Measurements from ENCODE around the gene IRF2BP2. TPM values are rescaled to one million over a fixed set of nuclear protein-coding genes. Genes with fewer than 3 reads are reported as not detected.

Gene IRF2BP2
- total RNA-seq, 2 donors from 2014 or later: 97.3 to 176 TPM

DNA sequence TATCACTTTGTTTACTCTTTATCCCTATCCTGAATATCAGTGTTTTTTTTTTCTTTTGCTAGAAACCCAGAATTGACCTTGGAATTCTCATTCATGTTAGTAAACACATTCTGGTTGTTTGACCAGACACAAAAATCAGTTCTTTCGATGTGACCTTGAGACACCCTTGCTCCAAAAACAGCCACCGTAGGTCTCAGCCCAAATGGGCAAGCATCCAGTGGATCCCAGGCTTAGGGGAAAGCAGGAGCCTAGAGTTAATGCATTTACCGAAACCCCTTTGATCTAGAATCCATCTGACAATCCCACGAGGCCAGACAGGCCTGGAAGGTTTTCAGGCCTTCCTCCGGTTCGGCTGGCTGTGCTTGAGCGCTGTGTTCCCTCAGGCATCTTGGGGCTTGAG lies 47.6 kb downstream of the IRF2BP2 start:
- no peak overlapping the region for H3K27ac Mint-ChIP-seq
- no peaks in the 10 kb centered on the region for H3K36me3 Mint-ChIP-seq
- DNase-seq (ENCODE audit: low spot score in 2 of 2) (no peak), ATAC-seq (no peak)
- H3K9me3 Mint-ChIP-seq: no peaks in the 10 kb centered on the region

DNA sequence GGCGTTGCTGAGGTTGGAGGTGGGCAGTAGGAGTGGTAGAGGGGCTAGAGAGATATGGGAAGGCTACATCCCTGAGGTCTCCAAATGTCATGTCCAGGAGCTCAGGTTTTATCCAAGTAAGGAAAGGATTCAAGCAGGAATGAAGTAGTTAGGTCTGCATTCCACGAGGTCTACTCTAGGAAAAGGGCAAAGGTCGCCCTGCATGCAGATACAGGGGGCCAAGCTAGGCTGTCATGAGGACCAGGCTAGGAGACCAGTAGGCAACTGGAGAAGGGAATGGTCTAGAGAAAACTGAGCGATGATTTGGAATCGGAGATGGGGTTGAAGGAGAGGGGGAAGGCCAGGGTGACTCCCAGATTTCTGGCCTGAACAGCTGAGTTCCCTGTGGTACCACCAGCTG lies 48.7 kb downstream of the IRF2BP2 start:
- DNase-seq (ENCODE audit: low spot score in 2 of 2): no peak
- no peaks in the 10 kb centered on the region for H3K36me3 Mint-ChIP-seq
- no peaks in the 10 kb centered on the region for H3K9me3 Mint-ChIP-seq
- ATAC-seq: no peak
- H3K27ac Mint-ChIP-seq: no peak overlapping the region

- DNase-seq (ENCODE audit: low spot score in 2 of 2) (no peak), ATAC-seq (no peak)
- no peaks in the 10 kb centered on the region for H3K9me3 Mint-ChIP-seq
- H3K27ac Mint-ChIP-seq: no peak overlapping the region
- H3K36me3 Mint-ChIP-seq: no peaks in the 10 kb centered on the region
Measured at GRCh38 chr1:234559902-234560676, 49.9 kb downstream of the IRF2BP2 start.

DNA sequence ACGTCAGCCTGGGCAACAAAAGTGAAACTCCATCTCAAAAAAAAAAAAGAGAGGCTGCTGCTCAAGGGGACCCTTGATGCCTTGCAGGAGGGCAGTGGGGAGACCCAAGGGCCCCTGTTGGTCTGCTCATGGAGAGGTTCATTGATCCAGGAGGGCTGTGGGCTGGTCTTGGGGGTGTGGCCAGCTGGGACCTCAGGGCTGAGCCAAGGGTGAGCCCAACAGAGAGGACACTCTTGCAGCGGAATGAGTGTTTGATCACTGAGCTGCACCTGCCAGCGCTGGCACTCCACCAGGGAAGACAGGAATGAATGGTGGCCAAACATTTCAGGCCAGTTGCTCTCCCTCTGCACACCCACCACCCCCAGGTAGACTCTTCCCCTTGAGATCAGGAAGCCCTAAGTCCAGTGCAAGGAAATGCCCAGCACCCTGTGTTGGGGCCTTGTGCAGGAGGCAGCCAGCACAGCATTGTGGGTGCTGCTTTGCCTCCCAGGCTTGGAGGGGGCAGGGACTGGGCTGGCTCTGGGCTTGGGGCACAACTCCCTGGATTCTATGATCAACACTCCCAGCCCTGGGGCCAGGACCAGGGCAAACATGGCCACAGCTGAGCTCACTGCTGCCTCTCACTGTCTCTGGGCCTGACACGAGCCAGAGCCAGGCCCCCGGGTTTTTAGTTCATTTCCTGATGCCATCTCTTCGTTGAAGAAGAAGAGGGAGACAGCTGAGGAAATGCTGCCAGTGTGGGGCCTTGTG lies 50.7 kb downstream of the IRF2BP2 start:
- Mint-ChIP-seq H3K36me3 (no peaks in the 10 kb centered on the region), H3K27ac (no peak overlapping the region), H3K9me3 (no peaks in the 10 kb centered on the region)
- ATAC-seq (no peak), DNase-seq (ENCODE audit: low spot score in 2 of 2) (no peak)

- Mint-ChIP-seq H3K27ac (peak overlapping the region in 1 of 2 donors; percentile 86), H3K36me3 (no peaks in the 10 kb centered on the region), H3K9me3 (no peaks in the 10 kb centered on the region)
- ATAC-seq (no peak), DNase-seq (ENCODE audit: low spot score in 2 of 2) (no peak)
Measured at GRCh38 chr1:234558330-234558836, 51.6 kb downstream of the IRF2BP2 start.

DNA sequence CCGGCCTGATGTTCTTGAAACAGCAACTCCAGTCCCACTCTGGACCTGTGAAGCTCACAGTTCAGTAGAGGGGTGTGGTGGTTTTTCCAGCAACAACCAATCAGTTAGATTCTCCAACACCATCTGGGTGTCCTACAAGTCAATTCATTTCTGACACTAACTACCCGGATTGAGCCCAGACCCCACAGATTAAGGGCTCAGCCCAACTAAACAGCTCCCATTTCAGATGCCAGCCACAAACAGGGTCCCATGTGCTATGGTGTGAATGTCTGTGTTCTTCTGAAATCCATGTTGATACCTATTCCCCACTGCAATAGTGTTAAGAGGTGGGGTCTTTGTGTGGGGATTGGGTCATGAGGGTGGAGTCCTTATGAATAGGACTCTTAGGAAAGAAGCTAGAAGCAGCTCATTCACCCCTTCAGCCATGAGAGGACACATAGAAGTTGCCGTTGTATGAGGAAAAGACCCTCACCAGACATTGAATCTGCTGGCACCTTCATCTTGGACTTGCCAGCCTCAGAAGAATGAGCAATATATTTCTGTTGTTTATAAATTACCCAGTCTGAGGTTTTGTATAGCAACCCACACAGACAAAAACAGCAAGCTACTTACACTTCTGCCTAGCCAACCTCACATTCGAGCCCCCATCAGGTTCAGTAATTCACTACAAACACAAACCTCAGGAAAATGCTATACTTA lies 53.6 kb downstream of the IRF2BP2 start:
- Mint-ChIP-seq H3K36me3 (no peaks in the 10 kb centered on the region), H3K9me3 (no peaks in the 10 kb centered on the region), H3K27ac (no peak overlapping the region)
- no peak for DNase-seq (ENCODE audit: low spot score in 2 of 2)
- no peak for ATAC-seq

- no peak overlapping the region for H3K27ac Mint-ChIP-seq
- no peak for ATAC-seq
- no peaks in the 10 kb centered on the region for H3K36me3 Mint-ChIP-seq
- no peaks in the 10 kb centered on the region for H3K9me3 Mint-ChIP-seq
- DNase-seq (ENCODE audit: low spot score in 2 of 2): no peak
Measured at GRCh38 chr1:234555390-234556024, 54.5 kb downstream of the IRF2BP2 start.

DNA sequence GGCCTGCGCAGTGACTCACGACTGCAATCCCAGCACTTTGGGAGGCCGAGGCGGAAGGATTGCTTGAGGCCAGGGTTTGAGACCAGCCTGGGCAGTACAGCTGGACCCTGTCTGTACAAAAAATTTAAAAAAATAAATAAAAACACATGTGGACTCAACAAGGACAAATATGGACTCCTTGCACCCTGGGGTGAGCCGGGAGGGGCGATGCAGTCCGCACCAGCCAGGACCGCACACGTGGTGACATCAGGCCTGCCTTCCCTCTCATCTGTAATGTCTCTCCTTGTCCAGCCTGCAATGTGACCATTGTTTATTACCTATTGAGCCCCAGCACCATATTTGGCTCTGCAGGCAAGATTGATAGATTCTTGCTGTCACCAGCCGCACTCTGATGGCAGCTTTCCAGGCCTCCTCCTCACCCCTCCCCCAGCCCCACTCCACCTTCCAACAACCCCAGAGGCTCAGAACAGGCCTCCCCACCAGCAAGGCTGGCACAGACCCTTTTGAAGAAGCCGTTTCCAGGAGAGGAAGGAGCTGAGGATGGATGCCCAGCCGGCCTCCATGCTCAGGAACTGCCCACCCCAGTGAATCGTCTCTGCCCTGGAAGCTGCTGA lies 55.2 kb downstream of the IRF2BP2 start:
- Mint-ChIP-seq H3K27ac (no peak overlapping the region), H3K9me3 (no peaks in the 10 kb centered on the region), H3K36me3 (no peaks in the 10 kb centered on the region)
- no peak for ATAC-seq
- DNase-seq (ENCODE audit: low spot score in 2 of 2): no peak

Other genes starting within 250 kb of the IRF2BP2 start
- gene COA6, start 236.7 kb downstream of the IRF2BP2 start, total RNA-seq: 10 to 100 TPM; 58.9 to 79.4 TPM
- gene TARBP1, start 131.0 kb downstream of the IRF2BP2 start, total RNA-seq: 10 to 100 TPM; 32.1 to 49.5 TPM